Mesenchymal stem cell (in vitro differentiated cells and primary cell): ENCODE measurements around the gene HDAC4.

Source experiments
- DNase-seq: peaks from one replicate; pipeline ENCODE4 v3.0.0-alpha.2; 2013
- H2AFZ ChIP-seq: one replicate; pipeline ENCODE4 v1.6.1; 2013; ENCODE audit warnings: low read depth, mild to moderate bottlenecking, control low read depth, inconsistent platforms, low read length, moderate library complexity
- H2AK5ac ChIP-seq: 2 replicates; pipeline ENCODE4 v1.6.1; 2013; ENCODE audit warnings: low read length, moderate library complexity, mild to moderate bottlenecking, inconsistent platforms; ENCODE audit not compliant: severe bottlenecking
- H2BK120ac ChIP-seq: one replicate; pipeline ENCODE4 v1.6.1; 2013; ENCODE audit warnings: low read depth, mild to moderate bottlenecking, inconsistent platforms, low read length, moderate library complexity
- H2BK12ac ChIP-seq, 2 experiments: one replicate each; pipeline ENCODE4 v1.6.1; 2013; ENCODE audit warnings: inconsistent platforms in 2 of 2, low read length in 2 of 2, mild to moderate bottlenecking in 2 of 2, moderate library complexity in 2 of 2, control low read depth in 1 of 2
- H2BK15ac ChIP-seq: one replicate; pipeline ENCODE4 v1.6.1; 2013; ENCODE audit warnings: mild to moderate bottlenecking, low read depth, inconsistent platforms; ENCODE audit not compliant: poor library complexity, severe bottlenecking
- H2BK5ac ChIP-seq: 2 replicates; pipeline ENCODE4 v1.6.1; 2013; ENCODE audit warnings: low read depth, mild to moderate bottlenecking, low read length, control low read depth, inconsistent platforms; ENCODE audit not compliant: poor library complexity, severe bottlenecking
- H3K14ac ChIP-seq, 2 experiments: one replicate each; pipeline ENCODE4 v1.6.1; 2013; ENCODE audit warnings: inconsistent platforms in 2 of 2, low read length in 2 of 2, control low read depth in 1 of 2, mild to moderate bottlenecking in 1 of 2, moderate library complexity in 1 of 2
- H3K18ac ChIP-seq, 2 experiments: one replicate each; pipeline ENCODE4 v1.6.1; 2013; ENCODE audit warnings: inconsistent platforms in 2 of 2, low read length in 2 of 2, control low read depth in 1 of 2, low read depth in 1 of 2, mild to moderate bottlenecking in 1 of 2
- H3K23ac ChIP-seq, 2 experiments: one replicate each; pipeline ENCODE4 v1.6.1; 2013; ENCODE audit warnings: inconsistent platforms in 2 of 2, low read length in 2 of 2, mild to moderate bottlenecking in 2 of 2, moderate library complexity in 2 of 2, control low read depth in 1 of 2
- H3K27ac ChIP-seq: 2 replicates; pipeline ENCODE4 v1.5.1; 2013; ENCODE audit warnings: mild to moderate bottlenecking, moderate library complexity, low read length, control low read depth, inconsistent platforms; ENCODE audit not compliant: poor library complexity, severe bottlenecking
- H3K27me3 ChIP-seq, 2 experiments: 2 replicates each; pipeline versions ENCODE4 v1.6.1 to v1.7.0; 2013; ENCODE audit warnings: low read length in 2 of 2, mild to moderate bottlenecking in 2 of 2, moderate library complexity in 2 of 2, control low read depth in 1 of 2, inconsistent platforms in 1 of 2; ENCODE audit not compliant: control insufficient read depth in 1 of 2, insufficient read depth in 1 of 2
- H3K36me3 ChIP-seq, 2 experiments: 2 replicates each; pipeline versions ENCODE4 v1.6.1 to v1.7.0; 2013; ENCODE audit warnings: low read length in 2 of 2, control low read depth in 1 of 2, inconsistent platforms in 1 of 2, low read depth in 1 of 2, mild to moderate bottlenecking in 1 of 2; ENCODE audit not compliant: insufficient read depth in 2 of 2, control insufficient read depth in 1 of 2
- H3K4ac ChIP-seq, 2 experiments: one replicate each; pipeline ENCODE4 v1.6.1; 2013; ENCODE audit warnings: inconsistent platforms in 2 of 2, low read length in 2 of 2, mild to moderate bottlenecking in 2 of 2, moderate library complexity in 2 of 2, control low read depth in 1 of 2, low read depth in 1 of 2
- H3K4me1 ChIP-seq: 2 replicates; pipeline ENCODE4 v1.6.1; 2013; ENCODE audit warnings: low read depth, low read length, control low read depth; ENCODE audit not compliant: control insufficient read depth, insufficient read depth
- H3K4me2 ChIP-seq: 2 replicates; pipeline ENCODE4 v1.6.1; 2013; ENCODE audit warnings: low read length, mild to moderate bottlenecking, inconsistent platforms; ENCODE audit not compliant: poor library complexity, severe bottlenecking
- H3K4me3 ChIP-seq, 2 experiments: 2 replicates each; pipeline versions ENCODE4 v1.5.1 to v1.7.0; 2013; ENCODE audit warnings: low read length in 2 of 2, mild to moderate bottlenecking in 2 of 2, control low read depth in 1 of 2, low read depth in 1 of 2; ENCODE audit not compliant: insufficient read depth in 1 of 2
- H3K79me1 ChIP-seq: replicated peaks from 2 replicates; pipeline ENCODE4 v1.6.1; 2013; ENCODE audit warnings: mild to moderate bottlenecking, control low read depth, low read length, inconsistent platforms; ENCODE audit not compliant: poor library complexity, severe bottlenecking
- H3K9ac ChIP-seq: 2 replicates; pipeline ENCODE4 v1.7.0; 2013; ENCODE audit warnings: mild to moderate bottlenecking, low read length, moderate library complexity
- H3K9me3 ChIP-seq: 2 replicates; pipeline ENCODE4 v1.7.0; 2013; ENCODE audit warnings: mild to moderate bottlenecking, low read length; ENCODE audit not compliant: control insufficient read depth
- H4K8ac ChIP-seq: one replicate; pipeline ENCODE4 v1.6.1; 2013; ENCODE audit warnings: inconsistent platforms, mild to moderate bottlenecking, low read length, moderate library complexity
- H4K91ac ChIP-seq: one replicate; pipeline ENCODE4 v1.6.1; 2013; ENCODE audit warnings: mild to moderate bottlenecking, low read length, inconsistent platforms
- WGBS: methylation state at CpG from one replicate; pipeline ENCODE4 v1.1.7; 2013; ENCODE audit warnings: mixed read lengths; 5-methylcytosine and 5-hydroxymethylcytosine counted together

The HDAC4 gene

DNA sequence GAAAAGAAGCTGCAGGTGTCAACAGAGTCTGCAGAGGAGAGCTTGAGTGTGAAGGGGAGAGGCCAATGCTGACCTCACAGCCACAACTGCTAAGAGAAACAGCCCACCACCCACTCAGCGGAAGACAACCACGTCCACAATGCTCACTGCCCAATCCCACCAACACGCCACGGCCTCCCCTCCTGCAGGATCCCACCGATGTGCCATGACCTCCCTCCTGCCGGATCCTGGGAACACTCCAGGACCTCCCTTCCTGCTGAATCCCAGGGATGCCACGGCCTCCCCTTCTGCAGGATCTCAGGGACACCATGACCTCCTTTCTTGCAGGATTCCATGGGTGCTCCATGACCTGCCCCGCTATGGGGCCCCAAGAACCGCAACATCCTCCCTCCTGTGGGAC is 285.2 kb downstream of the HDAC4 start:
- Histone ChIP-seq H3K4me2 (no peak overlapping the region), H3K9me3 (no peaks in the 10 kb centered on the region), H3K4ac (no peak overlapping the region), H3K18ac (no peak overlapping the region), H3K23ac (no peak overlapping the region), H3K4me3 (no peak overlapping the region), H3K27me3 (no peaks in the 10 kb centered on the region), H3K9ac (no peak overlapping the region), H3K36me3 (peaks cover 0 to 21% of the 10 kb centered on the region in 2 experiments), H2BK5ac (no peak overlapping the region), H3K14ac (no peak overlapping the region), H3K79me1 (peaks cover 3% of the 10 kb centered on the region), H2BK15ac (no peak overlapping the region), H2AK5ac (peak overlapping the region; percentile 15), H2AFZ (no peak overlapping the region), H2BK12ac (no peak overlapping the region), H4K91ac (no peak overlapping the region), H3K4me1 (peaks cover 68% of the 10 kb centered on the region), H3K27ac (no peak overlapping the region), H4K8ac (no peak overlapping the region), H2BK120ac (no peak overlapping the region)
- no peak for DNase-seq
- 97% methylated on average over 9 of the region's 9 CpGs for WGBS

DNA sequence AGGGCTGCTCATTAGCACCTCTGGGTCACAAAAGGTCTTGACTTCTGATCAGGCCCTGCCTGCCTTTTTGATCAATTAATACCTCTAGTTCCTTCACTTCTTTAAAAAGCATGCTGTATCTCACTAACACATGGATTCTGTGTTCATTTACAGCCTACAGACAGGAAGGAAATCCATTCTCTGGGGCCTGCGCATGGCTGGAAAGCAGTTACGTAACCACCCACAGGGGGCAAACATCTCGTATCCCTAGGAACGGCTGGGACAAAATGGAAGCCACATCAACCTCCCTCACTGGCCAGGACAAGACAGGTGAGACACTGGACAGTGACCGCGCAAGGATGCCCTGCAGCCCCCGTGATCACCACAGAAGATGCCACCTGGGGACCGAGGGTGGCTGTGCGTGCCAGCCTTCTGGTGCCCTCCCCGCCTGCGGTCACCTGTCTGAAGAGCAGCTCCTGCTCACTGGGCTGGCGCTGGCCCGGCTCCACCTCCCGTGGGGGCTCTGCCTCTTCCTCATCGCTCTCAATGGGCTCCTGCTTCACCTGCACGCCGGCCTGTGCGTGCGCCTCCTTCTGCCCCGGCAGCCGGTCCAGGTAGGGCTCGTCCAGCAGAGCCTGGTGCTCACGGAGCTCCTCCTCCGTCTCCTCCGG is 286.1 kb downstream of the HDAC4 start:
- WGBS, result 91% methylated on average over 25 of the region's 25 CpGs
- Histone ChIP-seq H2AK5ac (peak overlapping the region; percentile 49), H3K23ac (no peak overlapping the region), H3K27me3 (no peaks in the 10 kb centered on the region), H2AFZ (no peak overlapping the region), H3K4me3 (no peak overlapping the region), H3K4me2 (no peak overlapping the region), H3K9ac (no peak overlapping the region), H3K9me3 (no peaks in the 10 kb centered on the region), H3K36me3 (peaks cover 4 to 23% of the 10 kb centered on the region in 2 experiments), H3K14ac (no peak overlapping the region), H2BK15ac (no peak overlapping the region), H2BK5ac (no peak overlapping the region), H3K18ac (no peak overlapping the region), H4K8ac (no peak overlapping the region), H3K27ac (peak overlapping the region; percentile 64), H3K4ac (no peak overlapping the region), H3K4me1 (peaks cover 70% of the 10 kb centered on the region), H3K79me1 (peaks cover 3% of the 10 kb centered on the region), H2BK120ac (no peak overlapping the region), H2BK12ac (no peak overlapping the region), H4K91ac (peak overlapping the region; percentile 43)
- peak; percentile 6 for DNase-seq

- Histone ChIP-seq H3K14ac (peak overlapping the region in 1 of 2 experiments; percentile 38), H2BK12ac (no peak overlapping the region), H2AFZ (no peak overlapping the region), H2AK5ac (no peak overlapping the region), H3K79me1 (peaks cover 3% of the 10 kb centered on the region), H3K4ac (peak overlapping the region in 1 of 2 experiments; percentile 26), H3K27ac (peak overlapping the region; percentile 64), H4K8ac (no peak overlapping the region), H4K91ac (no peak overlapping the region), H3K27me3 (no peaks in the 10 kb centered on the region), H2BK15ac (no peak overlapping the region), H2BK120ac (peak overlapping the region; percentile 11), H2BK5ac (peak overlapping the region; percentile 59), H3K23ac (no peak overlapping the region), H3K4me3 (no peak overlapping the region), H3K4me1 (peaks cover 66% of the 10 kb centered on the region), H3K18ac (peak overlapping the region in 1 of 2 experiments; percentile 59), H3K4me2 (peak overlapping the region; percentile 0), H3K9me3 (no peaks in the 10 kb centered on the region), H3K36me3 (peaks cover 9 to 29% of the 10 kb centered on the region in 2 experiments), H3K9ac (no peak overlapping the region)
- WGBS, result 23% methylated on average over 9 of the region's 9 CpGs
- DNase-seq, result peak; percentile 35
These were observed 286.7 kb downstream of the HDAC4 start for GRCh38 chr2:239114119-239114581.

DNA sequence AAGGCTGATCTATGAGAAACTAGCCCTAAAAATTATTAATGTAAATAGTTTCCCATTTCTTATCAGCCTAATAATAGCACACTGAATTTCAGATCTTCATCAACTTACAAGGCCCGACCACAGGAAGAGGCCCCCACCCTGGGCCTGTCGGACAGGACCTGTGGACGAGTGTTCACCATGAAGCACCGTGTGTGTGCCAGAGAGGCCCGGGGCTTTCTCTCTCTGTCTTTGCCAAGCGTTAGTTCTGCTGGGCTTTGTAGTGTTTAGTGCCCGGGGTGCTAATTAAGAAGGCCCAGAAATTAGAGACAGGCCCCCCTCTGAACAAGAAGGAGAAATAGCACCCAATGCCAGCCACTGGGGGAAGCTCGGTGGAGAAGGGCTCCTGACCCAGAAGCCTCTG is 287.2 kb downstream of the HDAC4 start:
- Histone ChIP-seq H3K14ac (peak overlapping the region in 1 of 2 experiments; percentile 38), H4K91ac (no peak overlapping the region), H4K8ac (no peak overlapping the region), H2AFZ (no peak overlapping the region), H3K27me3 (no peaks in the 10 kb centered on the region), H3K79me1 (peaks cover 3% of the 10 kb centered on the region), H3K4ac (no peak overlapping the region), H3K27ac (peak overlapping the region; percentile 64), H3K4me3 (no peak overlapping the region), H2AK5ac (no peak overlapping the region), H2BK120ac (peak overlapping the region; percentile 11), H3K4me1 (peaks cover 69% of the 10 kb centered on the region), H2BK12ac (no peak overlapping the region), H3K9me3 (no peaks in the 10 kb centered on the region), H2BK5ac (peak overlapping the region; percentile 59), H2BK15ac (no peak overlapping the region), H3K9ac (no peak overlapping the region), H3K23ac (no peak overlapping the region), H3K36me3 (peaks cover 11 to 34% of the 10 kb centered on the region in 2 experiments), H3K18ac (peak overlapping the region in 1 of 2 experiments; percentile 59), H3K4me2 (peak overlapping the region; percentile 0)
- WGBS, result 73% methylated on average over 8 of the region's 8 CpGs
- DNase-seq, result no peak
